ENCODE results near the gene KIF6. TPM values are rescaled to one million over a fixed set of nuclear protein-coding genes. Genes with fewer than 3 reads are reported as not detected.

Gene KIF6
- total RNA-seq, 1 experiment from 2014 or later, result not detected

DNA sequence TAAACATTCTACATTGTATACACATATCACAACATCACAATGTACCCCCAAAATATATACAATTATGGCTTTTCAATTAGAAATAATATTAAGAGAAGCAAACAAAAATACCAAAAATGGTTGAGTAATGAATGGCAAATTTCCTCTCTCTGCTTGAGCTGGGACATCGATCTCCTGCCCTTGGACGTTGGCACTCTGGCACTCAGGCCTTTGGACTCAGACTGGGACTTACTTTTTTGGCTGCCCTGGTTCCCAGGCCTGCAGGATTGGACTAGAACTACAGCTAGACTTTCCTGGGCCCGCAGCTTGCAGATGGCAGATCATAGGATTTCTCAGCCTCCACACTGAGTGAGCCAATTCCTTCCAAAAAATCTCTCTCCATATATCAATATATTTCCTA is 349.8 kb downstream of the KIF6 start:
- Histone ChIP-seq H3K4me3 (ENCODE audit: low read depth in 2 of 2, low read length in 2 of 2) (no peak overlapping the region), H3K27ac (ENCODE audit: low read length) (no peak overlapping the region), H3K36me3 (ENCODE audit: control insufficient read depth, insufficient read depth, low read length) (no peaks in the 10 kb centered on the region), H3K9me3 (ENCODE audit: control insufficient read depth, insufficient read depth, low read depth, low read length) (no peaks in the 10 kb centered on the region), H3K27me3 (ENCODE audit: control insufficient read depth, insufficient read depth, low read length) (no peaks in the 10 kb centered on the region), H3K4me1 (ENCODE audit: control insufficient read depth, insufficient read depth, low read length) (no peaks in the 10 kb centered on the region)
- ATAC-seq (no peak), DNase-seq (ENCODE audit: low read depth, low spot score) (no peak)
- TF ChIP-seq POLR2AphosphoS5 (IDR thresholded peaks at IDR 0.05; ENCODE audit: low read depth, low read length) (no peak), SIN3A (IDR thresholded peaks at IDR 0.05; ENCODE audit: borderline replicate concordance, insufficient read depth, low read depth, low read length) (no peak), TCF7L2 (IDR thresholded peaks at IDR 0.05; ENCODE audit: low read depth, low read length) (no peak)
- POLR2A ChIA-PET, result no interaction called here
- intact Hi-C loops (cut with micrococcal nuclease; ENCODE audit: unreplicated experiment), result loop anchor here (10.0 kb wide), 1 partner anchor 929 kb away; no protein-coding TSS in a partner anchor
- in situ Hi-C loops (cut with HindIII; ENCODE audit: low pct_unique_long_range_greater_than_20kb, low sequenced_read_pairs), result no loop called here
- CTCF ChIA-PET, result no interaction called here
- no TSS peak for BruUV-seq (replicated peaks)

DNA sequence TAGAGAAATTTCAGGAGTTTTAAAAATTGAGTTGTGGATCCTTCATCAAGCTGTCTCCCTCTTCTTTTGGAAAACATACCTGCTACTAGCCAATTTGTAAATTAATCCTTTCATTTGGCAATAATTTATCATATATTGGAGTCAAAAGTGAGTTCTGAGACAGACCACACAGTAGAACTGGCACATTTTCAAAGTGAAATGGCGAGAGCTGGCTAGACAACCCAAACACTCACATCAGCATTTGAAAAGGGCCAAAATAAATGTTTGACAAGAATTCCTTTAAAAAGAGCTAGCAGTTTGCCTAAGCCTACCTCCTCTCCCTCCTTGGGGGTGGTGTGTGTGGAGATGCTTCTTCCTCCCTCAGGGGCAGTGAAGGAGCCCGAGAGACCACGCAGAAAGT is 354.8 kb downstream of the KIF6 start:
- intact Hi-C loops (cut with micrococcal nuclease; ENCODE audit: unreplicated experiment), result loop anchor here (10.0 kb wide), 1 partner anchor 934 kb away; no protein-coding TSS in a partner anchor

More for the DNA sequence above, 354.8 kb downstream of the KIF6 start:
- no peaks in the 10 kb centered on the region for H3K27me3 ChIP-seq (ENCODE audit: control insufficient read depth, insufficient read depth, low read length)
- H3K36me3 ChIP-seq (ENCODE audit: control insufficient read depth, insufficient read depth, low read length), result no peaks in the 10 kb centered on the region
- POLR2A ChIA-PET, result no interaction called here
- CTCF ChIA-PET, result no interaction called here
- no peaks in the 10 kb centered on the region for H3K4me1 ChIP-seq (ENCODE audit: control insufficient read depth, insufficient read depth, low read length)
- TF ChIP-seq POLR2AphosphoS5 (IDR thresholded peaks at IDR 0.05; ENCODE audit: low read depth, low read length) (no peak), TCF7L2 (IDR thresholded peaks at IDR 0.05; ENCODE audit: low read depth, low read length) (no peak), SIN3A (IDR thresholded peaks at IDR 0.05; ENCODE audit: borderline replicate concordance, insufficient read depth, low read depth, low read length) (no peak)
- TF ChIP-seq, protein P1, sequence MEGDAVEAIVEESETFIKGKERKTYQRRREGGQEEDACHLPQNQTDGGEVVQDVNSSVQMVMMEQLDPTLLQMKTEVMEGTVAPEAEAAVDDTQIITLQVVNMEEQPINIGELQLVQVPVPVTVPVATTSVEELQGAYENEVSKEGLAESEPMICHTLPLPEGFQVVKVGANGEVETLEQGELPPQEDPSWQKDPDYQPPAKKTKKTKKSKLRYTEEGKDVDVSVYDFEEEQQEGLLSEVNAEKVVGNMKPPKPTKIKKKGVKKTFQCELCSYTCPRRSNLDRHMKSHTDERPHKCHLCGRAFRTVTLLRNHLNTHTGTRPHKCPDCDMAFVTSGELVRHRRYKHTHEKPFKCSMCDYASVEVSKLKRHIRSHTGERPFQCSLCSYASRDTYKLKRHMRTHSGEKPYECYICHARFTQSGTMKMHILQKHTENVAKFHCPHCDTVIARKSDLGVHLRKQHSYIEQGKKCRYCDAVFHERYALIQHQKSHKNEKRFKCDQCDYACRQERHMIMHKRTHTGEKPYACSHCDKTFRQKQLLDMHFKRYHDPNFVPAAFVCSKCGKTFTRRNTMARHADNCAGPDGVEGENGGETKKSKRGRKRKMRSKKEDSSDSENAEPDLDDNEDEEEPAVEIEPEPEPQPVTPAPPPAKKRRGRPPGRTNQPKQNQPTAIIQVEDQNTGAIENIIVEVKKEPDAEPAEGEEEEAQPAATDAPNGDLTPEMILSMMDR (IDR thresholded peaks at IDR 0.05), result no peak
- TF ChIP-seq, protein P2, sequence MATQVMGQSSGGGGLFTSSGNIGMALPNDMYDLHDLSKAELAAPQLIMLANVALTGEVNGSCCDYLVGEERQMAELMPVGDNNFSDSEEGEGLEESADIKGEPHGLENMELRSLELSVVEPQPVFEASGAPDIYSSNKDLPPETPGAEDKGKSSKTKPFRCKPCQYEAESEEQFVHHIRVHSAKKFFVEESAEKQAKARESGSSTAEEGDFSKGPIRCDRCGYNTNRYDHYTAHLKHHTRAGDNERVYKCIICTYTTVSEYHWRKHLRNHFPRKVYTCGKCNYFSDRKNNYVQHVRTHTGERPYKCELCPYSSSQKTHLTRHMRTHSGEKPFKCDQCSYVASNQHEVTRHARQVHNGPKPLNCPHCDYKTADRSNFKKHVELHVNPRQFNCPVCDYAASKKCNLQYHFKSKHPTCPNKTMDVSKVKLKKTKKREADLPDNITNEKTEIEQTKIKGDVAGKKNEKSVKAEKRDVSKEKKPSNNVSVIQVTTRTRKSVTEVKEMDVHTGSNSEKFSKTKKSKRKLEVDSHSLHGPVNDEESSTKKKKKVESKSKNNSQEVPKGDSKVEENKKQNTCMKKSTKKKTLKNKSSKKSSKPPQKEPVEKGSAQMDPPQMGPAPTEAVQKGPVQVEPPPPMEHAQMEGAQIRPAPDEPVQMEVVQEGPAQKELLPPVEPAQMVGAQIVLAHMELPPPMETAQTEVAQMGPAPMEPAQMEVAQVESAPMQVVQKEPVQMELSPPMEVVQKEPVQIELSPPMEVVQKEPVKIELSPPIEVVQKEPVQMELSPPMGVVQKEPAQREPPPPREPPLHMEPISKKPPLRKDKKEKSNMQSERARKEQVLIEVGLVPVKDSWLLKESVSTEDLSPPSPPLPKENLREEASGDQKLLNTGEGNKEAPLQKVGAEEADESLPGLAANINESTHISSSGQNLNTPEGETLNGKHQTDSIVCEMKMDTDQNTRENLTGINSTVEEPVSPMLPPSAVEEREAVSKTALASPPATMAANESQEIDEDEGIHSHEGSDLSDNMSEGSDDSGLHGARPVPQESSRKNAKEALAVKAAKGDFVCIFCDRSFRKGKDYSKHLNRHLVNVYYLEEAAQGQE (IDR thresholded peaks at IDR 0.05; ENCODE audit: insufficient read depth in 1 of 2, low read depth in 2 of 2, low read length in 1 of 2), result no peak
- H3K4me3 ChIP-seq (ENCODE audit: low read depth in 2 of 2, low read length in 2 of 2), result no peak overlapping the region
- DNase-seq (ENCODE audit: low read depth, low spot score) (no peak), ATAC-seq (no peak)
- H3K9me3 ChIP-seq (ENCODE audit: control insufficient read depth, insufficient read depth, low read depth, low read length), result no peaks in the 10 kb centered on the region
- no TSS peak for BruUV-seq (replicated peaks)
- H3K27ac ChIP-seq (ENCODE audit: low read length), result no peak overlapping the region
- in situ Hi-C loops (cut with HindIII; ENCODE audit: low pct_unique_long_range_greater_than_20kb, low sequenced_read_pairs), result no loop called here

Data from Panc1 (cell line).